ENCODE results near the gene SIRPD.

DNA sequence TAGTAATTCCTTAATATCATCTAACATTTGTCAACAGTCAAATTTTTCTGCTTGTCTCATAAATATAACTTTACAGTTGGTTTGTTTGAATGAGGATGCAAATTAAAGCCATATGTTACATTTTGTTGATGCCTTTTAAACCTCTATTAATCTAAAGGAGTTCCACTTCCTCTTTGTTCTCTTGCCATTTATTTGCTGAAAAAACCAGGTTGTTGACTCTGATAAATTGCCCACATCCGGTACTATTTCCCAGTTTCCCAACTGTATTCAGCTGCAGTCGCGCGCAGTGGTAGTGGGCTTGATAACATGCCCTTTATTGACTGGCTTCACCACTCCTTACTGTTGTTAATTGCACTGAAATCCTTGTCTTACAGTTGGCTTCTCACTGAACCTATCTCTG lies 33.5 kb downstream of the SIRPD start:
- no peak for TF ChIP-seq EP300 (IDR thresholded peaks at IDR 0.05)
- TF ChIP-seq, protein P1, sequence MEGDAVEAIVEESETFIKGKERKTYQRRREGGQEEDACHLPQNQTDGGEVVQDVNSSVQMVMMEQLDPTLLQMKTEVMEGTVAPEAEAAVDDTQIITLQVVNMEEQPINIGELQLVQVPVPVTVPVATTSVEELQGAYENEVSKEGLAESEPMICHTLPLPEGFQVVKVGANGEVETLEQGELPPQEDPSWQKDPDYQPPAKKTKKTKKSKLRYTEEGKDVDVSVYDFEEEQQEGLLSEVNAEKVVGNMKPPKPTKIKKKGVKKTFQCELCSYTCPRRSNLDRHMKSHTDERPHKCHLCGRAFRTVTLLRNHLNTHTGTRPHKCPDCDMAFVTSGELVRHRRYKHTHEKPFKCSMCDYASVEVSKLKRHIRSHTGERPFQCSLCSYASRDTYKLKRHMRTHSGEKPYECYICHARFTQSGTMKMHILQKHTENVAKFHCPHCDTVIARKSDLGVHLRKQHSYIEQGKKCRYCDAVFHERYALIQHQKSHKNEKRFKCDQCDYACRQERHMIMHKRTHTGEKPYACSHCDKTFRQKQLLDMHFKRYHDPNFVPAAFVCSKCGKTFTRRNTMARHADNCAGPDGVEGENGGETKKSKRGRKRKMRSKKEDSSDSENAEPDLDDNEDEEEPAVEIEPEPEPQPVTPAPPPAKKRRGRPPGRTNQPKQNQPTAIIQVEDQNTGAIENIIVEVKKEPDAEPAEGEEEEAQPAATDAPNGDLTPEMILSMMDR (IDR thresholded peaks at IDR 0.05) = no peak
- TF ChIP-seq POLR2A (IDR thresholded peaks at IDR 0.05) = no peak

Measured in sigmoid colon (tissue), 4 donors.